Thoracic aorta (tissue), 2 donors: ENCODE measurements around the gene DLX2. TPM values are rescaled to one million over a fixed set of nuclear protein-coding genes. Genes with fewer than 3 reads are reported as not detected.

Source experiments
- ATAC-seq: fragments of 150-250 bp; one replicate; pipeline ENCODE4 v1.8.0; 2017; ENCODE audit warnings: low read depth; ENCODE audit not compliant: insufficient number of reproducible peaks, low FRiP score
- DNase-seq: peaks from one replicate; pipeline ENCODE4 v3.0.0-alpha.2; 2020; ENCODE audit warnings: low spot score
- H3K27ac ChIP-seq, 2 donors: fragments of 200-600 bp; sonication (generic); 1 replicate in 1 of 2; 2 replicates in 1 of 2; pipeline ENCODE4 v1.5.1; 2016; ENCODE audit warnings: mild to moderate bottlenecking in 2 of 2, moderate library complexity in 2 of 2
- H3K27me3 ChIP-seq: fragments of 200-600 bp; sonication (generic); replicated peaks from 2 replicates; pipeline ENCODE4 v1.6.0; 2016; ENCODE audit warnings: mild to moderate bottlenecking; ENCODE audit not compliant: insufficient read depth
- H3K36me3 ChIP-seq: fragments of 200-600 bp; sonication (generic); one replicate; pipeline ENCODE4 v1.5.1; 2016
- H3K4me1 ChIP-seq, 2 donors: fragments of 200-600 bp; sonication (generic); 1 replicate in 1 of 2; 2 replicates in 1 of 2; pipeline versions ENCODE4 v1.5.1 to v1.6.0; 2016; ENCODE audit warnings: low read depth in 2 of 2, mild to moderate bottlenecking in 1 of 2; ENCODE audit not compliant: control insufficient read depth in 1 of 2
- H3K4me3 ChIP-seq: fragments of 200-600 bp; sonication (generic); 2 replicates; pipeline ENCODE4 v1.5.1; 2016; ENCODE audit warnings: mild to moderate bottlenecking
- H3K9me3 ChIP-seq: fragments of 200-600 bp; sonication (generic); 2 replicates; pipeline ENCODE4 v1.5.1; 2016
- total RNA-seq, 2 donors: library from RNA; depleted of rRNA; stranded (reverse); fragments of >200 nt; gene quantifications; one replicate each; pipeline versions ENCODE4 v1.1.0 to v1.2.3, GENCODE V29; 2016
- TF ChIP-seq, protein P1 (sequence below): fragments of 200-600 bp; sonication (generic); IDR thresholded peaks from one replicate; pipeline ENCODE4 v1.5.1; 2019; ENCODE audit warnings: antibody characterized with exemption

Gene DLX2
- total RNA-seq, 2 donors from 2014 or later: 1.6 TPM; not detected in 1

DNA sequence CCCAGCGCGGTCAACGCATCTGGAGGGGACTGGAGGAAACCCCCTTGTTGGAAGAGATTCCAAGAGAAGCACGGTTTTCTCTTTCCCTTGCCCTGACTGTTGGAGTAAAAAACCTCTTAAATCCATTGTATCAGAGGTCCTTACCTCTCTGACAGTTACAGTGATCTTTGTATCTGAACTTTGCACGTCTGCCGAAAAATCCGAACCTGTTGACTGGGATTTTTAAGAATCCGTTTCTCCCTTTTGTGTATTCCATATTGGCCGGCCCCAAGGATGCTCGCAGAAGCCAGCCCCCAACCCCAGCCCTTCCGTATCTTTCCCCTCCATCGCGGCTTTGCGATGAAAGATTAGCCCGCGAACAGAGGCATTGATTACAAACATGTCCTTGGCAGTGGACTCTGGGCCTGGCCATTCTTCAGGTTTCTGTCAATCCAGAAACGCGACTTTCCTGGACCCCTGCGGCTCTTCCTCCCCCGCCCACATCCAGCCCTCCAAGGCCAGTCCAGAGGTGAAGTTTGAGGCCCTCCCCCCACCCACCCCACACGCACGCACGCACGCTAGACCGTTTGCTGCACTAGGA is 22.0 kb downstream of the DLX2 start:
- Histone ChIP-seq H3K27me3 (peaks cover 52% of the 10 kb centered on the region), H3K4me1 (peaks cover 13 to 24% of the 10 kb centered on the region in 2 donors), H3K4me3 (no peak overlapping the region), H3K27ac (no peak overlapping the region), H3K9me3 (no peaks in the 10 kb centered on the region), H3K36me3 (no peaks in the 10 kb centered on the region)
- no peak for DNase-seq
- no peak for ATAC-seq
- TF ChIP-seq, protein P1, sequence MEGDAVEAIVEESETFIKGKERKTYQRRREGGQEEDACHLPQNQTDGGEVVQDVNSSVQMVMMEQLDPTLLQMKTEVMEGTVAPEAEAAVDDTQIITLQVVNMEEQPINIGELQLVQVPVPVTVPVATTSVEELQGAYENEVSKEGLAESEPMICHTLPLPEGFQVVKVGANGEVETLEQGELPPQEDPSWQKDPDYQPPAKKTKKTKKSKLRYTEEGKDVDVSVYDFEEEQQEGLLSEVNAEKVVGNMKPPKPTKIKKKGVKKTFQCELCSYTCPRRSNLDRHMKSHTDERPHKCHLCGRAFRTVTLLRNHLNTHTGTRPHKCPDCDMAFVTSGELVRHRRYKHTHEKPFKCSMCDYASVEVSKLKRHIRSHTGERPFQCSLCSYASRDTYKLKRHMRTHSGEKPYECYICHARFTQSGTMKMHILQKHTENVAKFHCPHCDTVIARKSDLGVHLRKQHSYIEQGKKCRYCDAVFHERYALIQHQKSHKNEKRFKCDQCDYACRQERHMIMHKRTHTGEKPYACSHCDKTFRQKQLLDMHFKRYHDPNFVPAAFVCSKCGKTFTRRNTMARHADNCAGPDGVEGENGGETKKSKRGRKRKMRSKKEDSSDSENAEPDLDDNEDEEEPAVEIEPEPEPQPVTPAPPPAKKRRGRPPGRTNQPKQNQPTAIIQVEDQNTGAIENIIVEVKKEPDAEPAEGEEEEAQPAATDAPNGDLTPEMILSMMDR: no peak

DNA sequence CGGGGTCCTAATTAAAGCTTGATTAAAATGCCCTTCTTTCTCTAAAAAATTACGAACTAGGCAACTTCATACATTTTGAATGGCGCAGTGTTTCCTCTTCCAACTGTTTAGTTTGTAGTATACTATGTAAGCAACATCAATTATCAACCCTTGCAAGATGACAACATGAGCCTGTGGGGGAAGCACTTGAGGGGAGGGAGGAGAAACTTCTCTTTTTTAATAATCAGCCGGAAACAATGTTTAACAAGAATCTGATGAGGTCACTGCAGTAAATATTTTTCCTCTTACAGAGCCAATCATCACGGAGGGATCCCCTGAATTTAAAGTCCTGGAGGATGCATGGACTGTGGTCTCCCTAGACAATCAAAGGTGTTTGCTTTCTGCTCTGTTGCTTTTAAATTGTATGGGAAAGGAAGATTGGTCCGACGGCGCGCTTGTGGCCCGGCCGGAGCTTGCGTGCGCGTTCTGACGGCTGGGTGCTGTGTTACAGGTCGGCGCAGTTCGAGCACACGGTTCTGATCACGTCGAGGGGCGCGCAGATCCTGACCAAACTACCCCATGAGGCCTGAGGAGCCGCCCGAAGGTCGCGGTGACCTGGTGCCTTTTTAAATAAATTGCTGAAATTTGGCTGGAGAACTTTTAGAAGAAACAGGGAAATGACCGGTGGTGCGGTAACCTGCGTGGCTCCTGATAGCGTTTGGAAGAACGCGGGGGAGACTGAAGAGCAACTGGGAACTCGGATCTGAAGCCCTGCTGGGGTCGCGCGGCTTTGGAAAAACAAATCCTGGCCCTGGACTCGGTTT is 22.7 kb downstream of the DLX2 start:
- TF ChIP-seq, protein P1: no peak
- no peaks in the 10 kb centered on the region for H3K36me3 ChIP-seq
- H3K4me3 ChIP-seq: no peak overlapping the region
- no peaks in the 10 kb centered on the region for H3K9me3 ChIP-seq
- H3K27ac ChIP-seq: no peak overlapping the region
- H3K27me3 ChIP-seq: peaks cover 49% of the 10 kb centered on the region
- DNase-seq (no peak), ATAC-seq (no peak)
- H3K4me1 ChIP-seq: peaks cover 9 to 17% of the 10 kb centered on the region in 2 donors

DNA sequence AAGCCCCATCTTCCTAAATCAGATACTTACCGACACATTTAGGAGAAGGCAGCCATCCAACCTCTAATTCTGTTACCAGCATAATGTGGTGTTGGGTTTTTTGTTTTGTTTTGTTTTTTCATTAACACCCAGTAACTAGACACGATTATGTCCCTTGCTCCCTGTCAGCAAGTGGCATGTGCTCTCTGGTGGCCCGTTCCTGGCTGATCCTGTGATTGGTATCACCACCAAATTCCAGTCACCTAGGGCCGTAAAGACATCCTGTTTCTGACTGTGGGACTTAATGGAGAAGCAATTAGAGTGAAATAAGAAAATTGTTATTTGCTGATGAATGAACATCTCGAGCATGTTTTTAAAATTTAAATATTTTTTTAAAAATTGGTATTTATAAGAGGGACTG is 23.3 kb downstream of the DLX2 start:
- Histone ChIP-seq H3K4me3 (no peak overlapping the region), H3K9me3 (no peaks in the 10 kb centered on the region), H3K27me3 (peaks cover 44% of the 10 kb centered on the region), H3K36me3 (no peaks in the 10 kb centered on the region), H3K4me1 (peaks cover 3 to 10% of the 10 kb centered on the region in 2 donors), H3K27ac (no peak overlapping the region)
- TF ChIP-seq, protein P1: no peak
- DNase-seq (no peak), ATAC-seq (no peak)

DNA sequence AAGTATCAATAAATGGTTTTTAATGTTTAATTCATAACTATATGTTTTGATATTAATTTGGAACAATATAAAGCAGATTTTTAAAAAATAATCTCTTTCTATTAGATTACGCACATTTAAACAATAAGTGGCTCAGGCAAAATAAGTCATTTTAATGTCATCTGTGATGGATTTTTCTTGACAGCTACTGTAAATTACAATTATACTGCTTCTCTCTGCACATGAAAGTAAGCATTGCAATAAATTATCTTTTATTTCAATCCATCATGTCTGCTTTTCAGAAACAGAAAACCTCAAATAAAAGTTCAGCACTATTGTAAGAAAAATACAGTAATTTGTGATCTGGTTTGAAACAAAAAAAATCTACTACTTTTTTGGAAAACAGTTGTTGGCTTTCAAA is 28.4 kb downstream of the DLX2 start:
- ATAC-seq (no peak), DNase-seq (no peak)
- TF ChIP-seq, protein P1: no peak
- Histone ChIP-seq H3K4me3 (no peak overlapping the region), H3K27me3 (no peaks in the 10 kb centered on the region), H3K27ac (no peak overlapping the region), H3K4me1 (no peaks in the 10 kb centered on the region), H3K36me3 (no peaks in the 10 kb centered on the region), H3K9me3 (no peaks in the 10 kb centered on the region)

DNA sequence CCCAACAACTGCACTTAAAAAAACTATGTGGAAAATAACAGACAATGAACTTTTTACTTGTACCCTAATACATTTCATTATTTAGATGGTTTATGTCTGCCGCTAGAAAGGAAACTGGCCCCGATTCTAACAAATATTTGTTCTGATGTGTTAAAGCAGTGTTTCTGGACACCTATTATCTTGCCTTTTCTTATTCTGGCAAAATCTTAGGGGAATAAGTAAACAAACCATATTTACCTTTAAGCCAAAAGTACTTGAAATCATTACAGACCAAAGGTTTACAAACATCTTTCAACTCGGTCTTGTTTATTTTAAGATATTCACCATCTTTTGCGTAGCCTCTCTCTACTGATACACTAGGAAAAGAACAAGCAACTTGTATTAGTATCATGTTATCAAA is 29.2 kb downstream of the DLX2 start:
- Histone ChIP-seq H3K27ac (no peak overlapping the region), H3K27me3 (no peaks in the 10 kb centered on the region), H3K4me1 (no peaks in the 10 kb centered on the region), H3K9me3 (no peaks in the 10 kb centered on the region), H3K36me3 (no peaks in the 10 kb centered on the region), H3K4me3 (no peak overlapping the region)
- TF ChIP-seq, protein P1: no peak
- DNase-seq (no peak), ATAC-seq (no peak)
